Loucy (cell line): ENCODE measurements around the gene TNPO1.

Source experiments
- H2AFZ ChIP-seq: fragments of 200-600 bp; sonication (generic); 2 replicates; pipeline ENCODE4 v1.6.0; 2016; ENCODE audit warnings: antibody characterized with exemption, mild to moderate bottlenecking, low read length, moderate library complexity
- H3F3A ChIP-seq: fragments of 200-600 bp; 2 replicates; pipeline ENCODE4 v1.6.0; 2016; ENCODE audit warnings: antibody characterized with exemption, low read depth, mild to moderate bottlenecking
- H3K27me3 ChIP-seq: fragments of 200-600 bp; sonication (generic); 2 replicates; pipeline ENCODE4 v1.6.1; 2014; ENCODE audit warnings: low read length, mild to moderate bottlenecking; ENCODE audit not compliant: insufficient read depth, poor library complexity, severe bottlenecking
- H3K36me3 ChIP-seq: fragments of 200-600 bp; sonication (generic); 2 replicates; pipeline ENCODE4 v1.6.1; 2016; ENCODE audit warnings: low read length; ENCODE audit not compliant: insufficient read depth
- H3K4me1 ChIP-seq: fragments of 200-600 bp; sonication (generic); 2 replicates; pipeline ENCODE4 v1.5.1; 2014; ENCODE audit warnings: low read length, mild to moderate bottlenecking; ENCODE audit not compliant: insufficient read depth, poor library complexity, severe bottlenecking
- H3K4me2 ChIP-seq: fragments of 200-600 bp; sonication (generic); 2 replicates; pipeline ENCODE4 v1.6.0; 2014; ENCODE audit warnings: antibody characterized with exemption, low read length, low read depth, mild to moderate bottlenecking; ENCODE audit not compliant: poor library complexity, severe bottlenecking
- H3K4me3 ChIP-seq: fragments of 200-600 bp; sonication (generic); 2 replicates; pipeline ENCODE4 v1.5.1; 2014; ENCODE audit warnings: low read length, mild to moderate bottlenecking, mixed read lengths; ENCODE audit not compliant: poor library complexity, severe bottlenecking
- H3K79me2 ChIP-seq: fragments of 200-600 bp; sonication (generic); 2 replicates; pipeline ENCODE4 v1.6.1; 2014; ENCODE audit warnings: low read length; ENCODE audit not compliant: insufficient read depth
- H3K9ac ChIP-seq: fragments of 200-600 bp; sonication (generic); 2 replicates; pipeline ENCODE4 v1.6.0; 2014; ENCODE audit warnings: mild to moderate bottlenecking, low read depth, low read length, moderate library complexity; ENCODE audit not compliant: poor library complexity, severe bottlenecking
- H3K9me2 ChIP-seq: fragments of 200-600 bp; sonication (generic); replicated peaks from 2 replicates; pipeline ENCODE4 v1.6.1; 2016; ENCODE audit warnings: low read depth, low read length, mixed read lengths
- H3K9me3 ChIP-seq: fragments of 200-600 bp; sonication (generic); 2 replicates; pipeline ENCODE4 v1.6.1; 2014; ENCODE audit warnings: mild to moderate bottlenecking, antibody characterized with exemption, low read length, low read depth; ENCODE audit not compliant: insufficient read depth
- H4K20me1 ChIP-seq: fragments of 200-600 bp; sonication (generic); 2 replicates; pipeline ENCODE4 v1.6.0; 2014; ENCODE audit warnings: antibody characterized with exemption, low read length, mild to moderate bottlenecking; ENCODE audit not compliant: insufficient read depth, poor library complexity, severe bottlenecking
- CTCF ChIP-seq: fragments of 200-600 bp; sonication (generic); conservative IDR thresholded peaks from 2 replicates; pipeline ENCODE4 v1.5.1; 2014; ENCODE audit warnings: mild to moderate bottlenecking, antibody characterized with exemption, low read length
- EZH2phosphoT487 ChIP-seq: fragments of 200-600 bp; IDR thresholded peaks from 2 replicates; pipeline ENCODE4 v1.6.1; 2018; ENCODE audit warnings: antibody characterized with exemption, mild to moderate bottlenecking, moderate library complexity, borderline replicate concordance

Gene TNPO1

GRCh38 chr5:72814104-72814503, 2.4 kb upstream of the TNPO1 start:
- no peaks in the 10 kb centered on the region for H3K9me2 ChIP-seq
- TF ChIP-seq CTCF (no peak), EZH2phosphoT487 (no peak)

GRCh38 chr5:72814864-72815263, 1.6 kb upstream of the TNPO1 start:
- Histone ChIP-seq H3K4me1 (no peaks in the 10 kb centered on the region), H3K27me3 (no peaks in the 10 kb centered on the region), H3K4me3 (no peak overlapping the region), H3K9me3 (no peaks in the 10 kb centered on the region), H4K20me1 (no peaks in the 10 kb centered on the region), H3F3A (no peaks in the 10 kb centered on the region), H3K9ac (no peak overlapping the region), H3K9me2 (no peaks in the 10 kb centered on the region), H2AFZ (no peak overlapping the region), H3K79me2 (no peaks in the 10 kb centered on the region), H3K36me3 (no peaks in the 10 kb centered on the region), H3K4me2 (no peak overlapping the region)
- TF ChIP-seq CTCF (no peak), EZH2phosphoT487 (no peak)

More at GRCh38 chr5:72814104-72814503, 2.4 kb upstream of the TNPO1 start:
- Histone ChIP-seq H3K79me2 (no peaks in the 10 kb centered on the region), H3K9ac (no peak overlapping the region), H4K20me1 (no peaks in the 10 kb centered on the region), H3K4me2 (no peak overlapping the region), H3K4me3 (no peak overlapping the region), H3K36me3 (no peaks in the 10 kb centered on the region), H3K4me1 (no peaks in the 10 kb centered on the region), H2AFZ (no peak overlapping the region), H3K27me3 (no peaks in the 10 kb centered on the region), H3K9me3 (no peaks in the 10 kb centered on the region), H3F3A (no peaks in the 10 kb centered on the region)

- Histone ChIP-seq H3K79me2 (no peaks in the 10 kb centered on the region), H3F3A (no peaks in the 10 kb centered on the region), H3K4me3 (no peak overlapping the region), H3K9me2 (no peaks in the 10 kb centered on the region), H3K4me2 (no peak overlapping the region), H3K9ac (no peak overlapping the region), H2AFZ (no peak overlapping the region), H3K9me3 (no peaks in the 10 kb centered on the region), H3K36me3 (no peaks in the 10 kb centered on the region), H4K20me1 (no peaks in the 10 kb centered on the region), H3K27me3 (no peaks in the 10 kb centered on the region), H3K4me1 (no peaks in the 10 kb centered on the region)
- no peak for TF ChIP-seq CTCF
- no peak for TF ChIP-seq EZH2phosphoT487
These were observed 729 bp upstream of the TNPO1 start for GRCh38 chr5:72815580-72816283.
